Neutrophil (primary cell): ENCODE data around the gene GXYLT2.
"Not testable (repeated sequence)": the region's sequence is repeated elsewhere in the genome, so short reads cannot be mapped to it uniquely, and the experiment has no call there.

Experiments used
- H3K27ac ChIP-seq: fragments of 200-600 bp; sonication (generic); 2 replicates; pipeline ENCODE4 v1.5.1; 2016; ENCODE audit warnings: mild to moderate bottlenecking, moderate library complexity
- H3K27me3 ChIP-seq: fragments of 200-600 bp; sonication (generic); 2 replicates; pipeline ENCODE4 v1.6.0; 2016; ENCODE audit warnings: mild to moderate bottlenecking
- H3K36me3 ChIP-seq: fragments of 200-600 bp; sonication (generic); 2 replicates; pipeline ENCODE4 v1.5.1; 2017
- H3K4me1 ChIP-seq, 2 experiments: fragments of 200-600 bp in 1 of 2; sonication (generic) in 1 of 2; 1 replicate in 1 of 2; 2 replicates in 1 of 2; pipeline versions ENCODE4 v1.5.1 to v1.6.1; 2013 to 2016; ENCODE audit warnings: low read depth in 1 of 2, low read length in 1 of 2, mild to moderate bottlenecking in 1 of 2, moderate library complexity in 1 of 2; ENCODE audit not compliant: control insufficient read depth in 1 of 2, insufficient read depth in 1 of 2
- H3K4me3 ChIP-seq, 2 experiments: fragments of 200-600 bp in 1 of 2; sonication (generic) in 1 of 2; 1 replicate in 1 of 2; 2 replicates in 1 of 2; pipeline ENCODE4 v1.5.1; 2013 to 2016; ENCODE audit warnings: low read depth in 1 of 2, low read length in 1 of 2, mild to moderate bottlenecking in 1 of 2, moderate library complexity in 1 of 2
- H3K9me3 ChIP-seq: fragments of 200-600 bp; sonication (generic); 2 replicates; pipeline ENCODE4 v1.5.1; 2016
- CTCF ChIP-seq: fragments of 200-600 bp; sonication (generic); IDR thresholded peaks from 2 replicates; pipeline ENCODE4 v1.5.1; 2016; ENCODE audit warnings: antibody characterized with exemption

Gene GXYLT2

GRCh38 chr3:72998466-72998865 lies 110.6 kb downstream of the GXYLT2 start:
- Histone ChIP-seq H3K9me3 (no peaks in the 10 kb centered on the region), H3K27me3 (no peaks in the 10 kb centered on the region), H3K36me3 (peaks cover 25% of the 10 kb centered on the region), H3K27ac (peak overlapping the region; percentile 96), H3K4me3 (peak overlapping the region; percentile 93 to 95), H3K4me1 (peaks cover 50% of the 10 kb centered on the region in 2 experiments)
- no peak for TF ChIP-seq CTCF

GRCh38 chr3:72999951-73000350 lies 112.1 kb downstream of the GXYLT2 start:
- peak overlapping the region in 1 of 2 experiments; percentile 95 for H3K4me3 ChIP-seq
- no peaks in the 10 kb centered on the region for H3K9me3 ChIP-seq
- peak overlapping the region; percentile 96 for H3K27ac ChIP-seq
- TF ChIP-seq CTCF = no peak
- H3K4me1 ChIP-seq = peaks cover 50% of the 10 kb centered on the region in 2 experiments
- no peaks in the 10 kb centered on the region for H3K27me3 ChIP-seq
- peaks cover 25% of the 10 kb centered on the region for H3K36me3 ChIP-seq

- H3K27me3 ChIP-seq, H3K27ac ChIP-seq, H3K4me3 ChIP-seq, H3K9me3 ChIP-seq: not testable (repeated sequence)
- H3K4me1 ChIP-seq = peaks cover 34 to 37% of the 10 kb centered on the region in 2 experiments
- H3K36me3 ChIP-seq = peaks cover 49% of the 10 kb centered on the region
Measured at GRCh38 chr3:73003050-73003449, 115.2 kb downstream of the GXYLT2 start.

GRCh38 chr3:73004316-73004715 lies 116.5 kb downstream of the GXYLT2 start:
- H3K9me3 ChIP-seq = no peaks in the 10 kb centered on the region
- no peak for TF ChIP-seq CTCF
- peaks cover 24 to 26% of the 10 kb centered on the region in 2 experiments for H3K4me1 ChIP-seq
- H3K27ac ChIP-seq = no peak overlapping the region
- peaks cover 40% of the 10 kb centered on the region for H3K36me3 ChIP-seq
- H3K27me3 ChIP-seq = no peaks in the 10 kb centered on the region
- H3K4me3 ChIP-seq = no peak overlapping the region

DNA sequence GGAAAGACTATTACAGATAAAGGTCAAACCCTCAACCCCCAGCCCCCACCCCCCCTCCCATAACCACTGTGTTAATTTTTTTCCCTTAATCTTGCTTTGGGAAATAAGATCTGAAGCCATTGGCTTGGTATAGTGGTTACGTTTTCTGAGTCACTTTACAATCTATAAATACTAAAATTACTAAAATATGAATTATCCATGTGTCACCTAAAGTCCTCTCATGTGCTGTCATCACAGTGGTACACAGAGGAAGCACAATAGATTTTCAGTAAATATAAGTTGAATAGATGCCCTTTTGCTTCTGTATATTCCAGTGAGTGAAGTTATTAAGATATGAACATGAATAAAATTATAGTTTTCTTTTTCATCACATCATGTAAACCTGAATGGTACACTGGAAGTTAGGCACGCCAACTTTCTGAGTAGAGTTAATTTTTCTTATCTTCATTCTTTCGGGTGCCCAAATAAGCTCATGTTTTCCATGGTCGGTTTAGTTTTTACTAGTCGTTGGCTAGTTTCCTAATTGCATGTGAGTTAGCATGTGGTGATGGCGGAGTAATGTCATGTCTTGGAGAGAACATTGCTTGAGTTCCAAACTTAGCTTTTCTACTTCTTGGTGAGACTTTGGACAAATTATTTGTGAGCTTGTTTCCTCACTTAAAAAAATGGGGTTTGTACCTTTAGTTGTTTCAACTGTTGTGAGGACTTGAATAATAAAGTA lies 120.3 kb downstream of the GXYLT2 start:
- no peaks in the 10 kb centered on the region for H3K27me3 ChIP-seq
- no peak overlapping the region for H3K27ac ChIP-seq
- peaks cover 40% of the 10 kb centered on the region for H3K36me3 ChIP-seq
- H3K4me1 ChIP-seq = peaks cover 0 to 5% of the 10 kb centered on the region in 2 experiments
- H3K4me3 ChIP-seq = no peak overlapping the region
- no peaks in the 10 kb centered on the region for H3K9me3 ChIP-seq
- TF ChIP-seq CTCF = no peak

DNA sequence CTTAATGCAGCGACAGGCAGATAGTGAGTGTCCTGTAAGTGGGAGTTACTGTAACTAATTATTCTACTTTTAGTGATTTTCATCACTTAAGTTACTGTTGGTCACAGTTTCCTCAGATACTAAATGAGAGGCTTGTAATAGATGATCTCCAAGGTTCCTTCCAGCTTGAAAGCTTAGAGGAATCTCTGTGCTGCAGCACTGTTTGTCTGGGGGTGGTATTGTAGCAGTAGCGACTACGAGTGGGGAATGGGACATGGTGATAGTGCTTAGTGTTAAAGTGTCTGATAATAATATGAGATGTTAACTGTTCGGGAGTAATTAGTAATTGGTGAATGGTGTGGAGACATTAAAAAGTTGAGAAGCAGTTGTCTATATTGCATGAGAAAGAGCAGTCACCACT lies 121.2 kb downstream of the GXYLT2 start:
- no peak overlapping the region for H3K4me3 ChIP-seq
- TF ChIP-seq CTCF = no peak
- H3K9me3 ChIP-seq = no peaks in the 10 kb centered on the region
- H3K27me3 ChIP-seq = no peaks in the 10 kb centered on the region
- H3K4me1 ChIP-seq = peaks cover 0 to 5% of the 10 kb centered on the region in 2 experiments
- no peak overlapping the region for H3K27ac ChIP-seq
- peaks cover 40% of the 10 kb centered on the region for H3K36me3 ChIP-seq
